Dermis microvascular lymphatic vessel endothelial cell (primary cell): ENCODE data around the gene RTCA. TPM values are rescaled to one million over a fixed set of nuclear protein-coding genes. Genes with fewer than 3 reads are reported as not detected.
"Not testable (repeated sequence)": the region's sequence is repeated elsewhere in the genome, so short reads cannot be mapped to it uniquely, and the experiment has no call there.

Source experiments
- DNase-seq, 2 donors: peaks; one replicate each; pipeline versions ENCODE4 v3.0.0 to v3.0.0-alpha.2; 2010; ENCODE audit warnings: low read depth in 2 of 2
- total RNA-seq: library from RNA; depleted of rRNA; stranded (reverse); fragments of >200 nt; gene quantifications from 2 replicates; pipeline ENCODE4 v1.2.1, GENCODE V29; 2014

RTCA gene
- total RNA-seq, 1 donor from 2014 or later, result 36.7 TPM

GRCh38 chr1:100258427-100258826 lies 7.6 kb upstream of the RTCA start:
- not testable (repeated sequence) for DNase-seq

DNA sequence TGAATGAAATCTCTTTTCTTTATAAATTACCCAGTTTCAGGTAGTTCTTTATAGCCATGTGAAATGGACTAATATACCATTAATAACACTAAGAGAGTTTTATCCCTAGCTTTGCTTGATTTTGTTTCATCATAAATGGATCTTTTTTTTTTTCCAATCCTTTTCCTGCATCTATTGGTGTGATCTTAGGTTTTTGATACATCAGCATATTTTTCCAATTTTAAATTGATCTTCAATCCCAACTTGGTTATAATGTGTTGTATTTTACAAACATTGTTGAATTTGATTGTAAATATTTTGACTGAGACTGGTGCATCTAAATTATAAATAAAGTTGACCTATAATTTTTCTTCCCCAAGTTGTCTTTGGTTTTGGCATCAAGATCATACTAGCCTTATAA lies 4.3 kb upstream of the RTCA start:
- no peak for DNase-seq

- not testable (repeated sequence) for DNase-seq
Observed at GRCh38 chr1:100264081-100264480, 1.9 kb upstream of the RTCA start.

DNA sequence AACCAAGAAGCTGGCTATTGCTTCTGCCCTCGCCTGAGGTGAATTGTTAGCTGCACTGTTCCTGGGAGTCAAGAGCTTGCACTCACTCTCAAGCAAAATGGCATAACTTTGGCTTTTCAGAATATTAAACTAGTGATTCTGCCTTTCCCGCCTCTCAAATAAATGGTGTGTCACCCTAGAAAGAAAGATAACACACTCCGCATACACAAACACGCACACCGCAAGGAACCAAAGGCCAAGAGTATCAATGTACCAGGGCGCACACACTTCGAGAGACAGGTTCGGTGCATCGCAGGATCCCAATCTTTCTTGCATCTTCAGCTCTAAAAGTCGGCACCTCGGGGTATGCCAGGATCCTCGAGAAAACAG lies 470 bp upstream of the RTCA start:
- peak in 1 of 2 donors; percentile 33 for DNase-seq

- DNase-seq, result peak in 1 of 2 donors; percentile 5
Observed at GRCh38 chr1:100266741-100267140, 725 bp downstream of the RTCA start.

GRCh38 chr1:100267284-100267683 lies 1.3 kb downstream of the RTCA start:
- no peak for DNase-seq

DNA sequence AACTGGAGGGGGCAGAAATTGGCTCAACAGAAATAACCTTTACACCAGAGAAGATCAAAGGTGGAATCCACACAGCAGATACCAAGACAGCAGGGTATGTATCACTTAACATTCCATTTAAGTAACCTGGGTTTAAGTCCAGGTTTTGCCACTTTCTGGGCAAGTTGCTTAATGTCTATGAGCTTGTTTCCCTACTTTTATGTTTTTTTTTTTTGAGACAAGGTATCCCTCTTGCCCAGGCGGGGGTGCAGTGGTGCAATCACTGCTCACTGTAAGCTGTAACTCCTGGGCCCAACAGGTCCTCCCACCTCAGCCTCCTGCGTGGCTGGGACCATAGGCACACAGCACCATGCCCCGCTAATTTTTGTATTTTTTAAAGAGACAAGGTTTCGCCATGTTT lies 2.2 kb downstream of the RTCA start:
- DNase-seq, result no peak

- peak; percentile 16 to 52 for DNase-seq
Observed at GRCh38 chr1:100277866-100278265, 11.8 kb downstream of the RTCA start.

- no peak for DNase-seq
Observed at GRCh38 chr1:100279358-100279923, 13.4 kb downstream of the RTCA start.

DNA sequence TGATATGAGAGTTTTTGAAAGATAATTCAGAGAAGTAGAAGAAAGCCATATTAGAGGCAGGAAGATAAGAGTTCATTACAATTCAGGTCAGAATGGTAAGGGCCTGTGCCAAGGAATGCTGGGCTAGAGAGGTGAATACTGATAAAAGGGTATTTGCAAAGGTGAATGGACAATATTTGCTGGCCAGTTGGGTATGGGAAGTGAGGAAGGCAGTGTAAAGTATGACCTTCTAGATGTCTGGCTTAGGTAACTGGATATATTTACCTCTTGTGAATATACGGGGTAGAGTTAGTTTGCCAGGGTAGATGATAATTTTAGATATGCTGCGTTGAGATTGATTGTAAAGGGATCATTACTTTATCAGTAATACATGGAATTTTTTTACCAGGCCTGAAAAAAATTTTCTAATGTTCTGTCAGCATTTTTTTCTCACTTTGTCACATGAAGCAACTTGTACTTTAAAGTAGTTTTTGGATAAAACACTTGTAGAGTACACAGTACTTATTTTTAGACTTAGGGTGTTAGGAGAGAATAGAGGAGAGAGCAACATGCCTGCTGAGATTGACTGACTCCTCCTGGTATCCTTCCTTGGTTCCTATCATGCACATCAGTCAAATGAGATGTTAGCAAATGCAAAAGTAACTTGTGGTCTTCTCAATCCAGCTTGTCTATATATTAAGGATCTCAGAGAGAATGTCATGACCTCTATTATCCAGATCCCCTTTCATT lies 14.1 kb downstream of the RTCA start:
- DNase-seq, result no peak

GRCh38 chr1:100284591-100284990 lies 18.6 kb downstream of the RTCA start:
- no peak for DNase-seq

DNA sequence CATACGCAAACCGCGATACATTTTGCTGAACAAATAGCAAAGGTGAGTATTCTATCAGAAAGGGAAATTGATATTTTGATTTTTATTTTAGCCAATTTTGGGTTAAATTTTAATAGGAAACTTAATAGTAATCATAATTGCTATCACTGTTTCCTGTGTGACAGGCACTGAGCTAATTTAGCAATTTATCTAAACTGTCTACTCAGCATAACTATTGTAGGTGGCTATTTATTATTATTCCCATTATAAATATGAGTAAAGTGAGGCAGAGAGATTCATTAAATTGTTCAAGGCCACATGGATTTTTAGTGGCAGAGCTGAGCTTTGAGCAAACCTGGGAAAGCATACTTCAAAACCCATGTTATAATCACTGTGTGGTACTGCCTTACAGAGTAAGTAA lies 21.1 kb downstream of the RTCA start:
- DNase-seq, result no peak

- DNase-seq, result peak; percentile 64 to 92
Observed at GRCh38 chr1:100290291-100290690, 24.3 kb downstream of the RTCA start.

DNA sequence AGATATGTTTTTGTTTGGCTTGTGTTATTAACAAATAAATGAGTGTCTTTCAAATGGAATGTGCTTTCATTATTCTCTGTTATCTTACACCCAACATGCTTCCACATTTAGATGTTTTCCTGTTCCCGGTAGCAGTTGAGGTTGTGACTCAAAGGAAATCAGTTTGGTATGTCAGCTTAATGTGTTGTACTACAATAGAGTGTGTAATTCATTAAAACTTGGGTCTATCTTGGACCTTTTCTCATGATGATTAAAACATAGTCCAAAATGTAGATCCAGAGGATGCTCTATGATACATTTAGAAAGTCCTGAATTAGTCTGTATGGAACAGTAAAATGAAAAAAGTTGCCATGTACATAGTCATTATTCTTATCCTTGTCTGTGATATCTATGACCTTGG lies 26.7 kb downstream of the RTCA start:
- peak; percentile 93 to 96 for DNase-seq

DNA sequence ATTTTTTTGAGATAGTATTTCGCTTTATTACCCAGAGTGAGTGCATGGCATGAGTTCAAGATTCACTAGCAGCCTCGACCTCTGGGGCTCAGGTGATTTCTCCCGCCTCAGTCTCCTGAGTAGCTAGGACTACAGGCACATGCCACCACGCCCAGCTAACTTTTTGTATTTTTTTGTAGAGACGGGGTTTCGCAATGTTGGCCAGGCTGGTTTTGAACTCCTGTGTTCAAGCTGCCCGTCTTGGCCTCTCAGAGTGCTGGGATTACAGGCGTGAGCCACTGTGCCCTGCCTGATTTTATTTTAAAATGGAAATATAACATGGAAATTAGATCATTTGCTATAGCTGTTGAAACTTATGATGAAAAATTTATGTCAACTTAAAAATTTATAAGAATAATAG lies 30.1 kb downstream of the RTCA start:
- DNase-seq, result no peak

DNA sequence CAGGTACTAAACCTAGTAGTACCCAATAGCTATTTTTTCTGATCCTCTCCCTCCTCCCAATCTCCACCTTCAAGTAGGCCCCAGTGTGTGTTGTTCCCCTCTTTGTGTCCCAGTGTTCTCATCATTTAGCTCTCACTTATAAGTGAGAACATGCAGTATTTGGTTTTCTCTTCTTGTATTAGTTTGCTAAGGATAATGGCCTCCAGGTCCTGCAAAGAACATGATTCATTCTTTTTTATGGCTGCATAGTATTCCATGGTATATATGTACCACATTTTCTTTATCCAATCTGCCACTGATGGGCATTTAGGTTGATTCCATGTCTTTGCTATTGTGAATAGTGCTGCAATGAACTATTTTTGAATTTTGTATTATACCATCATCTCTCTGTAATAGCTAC lies 31.0 kb downstream of the RTCA start:
- not testable (repeated sequence) for DNase-seq

GRCh38 chr1:100298512-100298911 lies 32.5 kb downstream of the RTCA start:
- no peak for DNase-seq

- no peak for DNase-seq
Observed at GRCh38 chr1:100299521-100300222, 33.7 kb downstream of the RTCA start.

DNA sequence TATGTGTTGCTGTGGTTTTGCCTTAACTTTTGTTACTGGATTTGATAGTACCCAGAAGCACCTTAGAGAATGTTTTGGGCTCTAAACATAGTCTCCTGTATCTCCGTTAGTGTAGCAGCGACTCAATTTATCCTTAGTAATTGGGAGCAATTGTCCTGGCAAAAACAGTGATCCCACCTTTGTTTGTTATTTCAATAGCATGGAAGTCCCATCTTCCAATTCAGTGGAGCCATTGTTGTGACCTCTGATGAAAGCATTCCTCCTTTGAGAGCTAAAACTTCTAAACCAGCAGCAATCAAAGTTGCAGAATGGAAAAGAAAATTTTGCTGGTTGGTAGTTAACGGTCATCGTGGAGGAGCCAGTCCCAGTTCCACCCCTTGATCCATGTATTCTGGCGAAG lies 34.7 kb downstream of the RTCA start:
- DNase-seq, result no peak

- no peak for DNase-seq
Observed at GRCh38 chr1:100302739-100303138, 36.7 kb downstream of the RTCA start.

- DNase-seq, result no peak
Observed at GRCh38 chr1:100304227-100304626, 38.2 kb downstream of the RTCA start.

- DNase-seq, result no peak
Observed at GRCh38 chr1:100304921-100305320, 38.9 kb downstream of the RTCA start.

DNA sequence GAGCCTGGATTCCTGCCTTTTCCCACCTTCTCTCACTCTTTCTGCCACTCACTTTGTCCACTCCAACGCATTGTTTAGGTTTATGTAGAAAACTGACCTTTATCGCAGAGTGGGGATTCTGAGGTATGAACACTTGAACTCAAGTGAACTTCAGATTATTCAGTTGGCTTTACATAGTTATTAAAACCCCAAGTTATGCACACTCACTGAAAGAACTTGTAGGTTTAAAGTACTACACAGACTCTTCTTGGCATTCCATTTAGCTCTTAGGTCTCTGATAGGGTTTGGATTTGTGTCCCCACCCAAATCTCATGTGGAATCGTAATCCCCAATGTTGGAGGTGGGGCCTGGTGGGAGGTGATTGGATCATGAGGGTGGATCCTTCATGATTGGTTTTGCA lies 39.9 kb downstream of the RTCA start:
- no peak for DNase-seq
